ENCODE measurements around the gene TIAM2. TPM values are rescaled to one million over a fixed set of nuclear protein-coding genes. Genes with fewer than 3 reads are reported as not detected.

The TIAM2 gene
- total and polyA plus RNA-seq, 2 experiments from 2014 or later, result 14.2 to 24.4 TPM

DNA sequence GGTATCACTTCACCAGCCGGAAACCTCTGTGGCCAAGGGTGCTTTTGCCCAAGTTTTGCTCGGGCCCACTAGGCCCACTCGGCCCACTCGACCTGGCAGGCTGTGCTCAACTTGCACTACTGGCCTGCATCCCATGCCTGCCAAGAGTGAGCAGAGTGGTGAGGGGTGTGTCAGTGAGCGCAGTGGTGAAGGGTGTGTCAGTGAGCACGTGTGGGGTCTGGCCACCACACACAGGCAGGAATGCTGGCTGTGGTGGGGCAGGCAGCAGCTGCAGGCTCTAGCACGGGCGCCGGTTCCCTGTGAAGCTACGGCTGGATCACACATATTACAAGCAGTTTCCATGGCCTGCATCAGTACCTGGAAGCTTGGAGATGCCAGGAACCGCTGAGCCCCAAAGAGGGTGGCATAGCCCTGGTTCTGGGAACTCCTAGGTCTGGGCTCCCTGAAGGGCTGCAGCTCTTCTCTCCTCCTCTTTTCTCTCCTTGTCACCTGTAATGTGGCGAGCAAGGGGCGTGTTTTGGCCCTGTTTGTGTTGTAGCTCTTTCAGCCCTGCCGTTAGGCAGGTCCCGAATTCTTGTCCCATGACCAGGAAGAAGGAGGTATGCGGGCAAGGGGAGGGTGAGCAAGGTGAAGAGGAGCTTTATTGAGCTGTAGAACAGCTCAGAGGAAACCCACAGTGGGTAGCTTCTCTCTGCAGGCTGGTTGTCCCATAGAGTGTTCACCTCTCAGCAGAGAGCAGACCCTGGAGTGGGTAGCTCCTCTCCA is 217.7 kb downstream of the TIAM2 start (continued):
- TF ChIP-seq, protein P1, sequence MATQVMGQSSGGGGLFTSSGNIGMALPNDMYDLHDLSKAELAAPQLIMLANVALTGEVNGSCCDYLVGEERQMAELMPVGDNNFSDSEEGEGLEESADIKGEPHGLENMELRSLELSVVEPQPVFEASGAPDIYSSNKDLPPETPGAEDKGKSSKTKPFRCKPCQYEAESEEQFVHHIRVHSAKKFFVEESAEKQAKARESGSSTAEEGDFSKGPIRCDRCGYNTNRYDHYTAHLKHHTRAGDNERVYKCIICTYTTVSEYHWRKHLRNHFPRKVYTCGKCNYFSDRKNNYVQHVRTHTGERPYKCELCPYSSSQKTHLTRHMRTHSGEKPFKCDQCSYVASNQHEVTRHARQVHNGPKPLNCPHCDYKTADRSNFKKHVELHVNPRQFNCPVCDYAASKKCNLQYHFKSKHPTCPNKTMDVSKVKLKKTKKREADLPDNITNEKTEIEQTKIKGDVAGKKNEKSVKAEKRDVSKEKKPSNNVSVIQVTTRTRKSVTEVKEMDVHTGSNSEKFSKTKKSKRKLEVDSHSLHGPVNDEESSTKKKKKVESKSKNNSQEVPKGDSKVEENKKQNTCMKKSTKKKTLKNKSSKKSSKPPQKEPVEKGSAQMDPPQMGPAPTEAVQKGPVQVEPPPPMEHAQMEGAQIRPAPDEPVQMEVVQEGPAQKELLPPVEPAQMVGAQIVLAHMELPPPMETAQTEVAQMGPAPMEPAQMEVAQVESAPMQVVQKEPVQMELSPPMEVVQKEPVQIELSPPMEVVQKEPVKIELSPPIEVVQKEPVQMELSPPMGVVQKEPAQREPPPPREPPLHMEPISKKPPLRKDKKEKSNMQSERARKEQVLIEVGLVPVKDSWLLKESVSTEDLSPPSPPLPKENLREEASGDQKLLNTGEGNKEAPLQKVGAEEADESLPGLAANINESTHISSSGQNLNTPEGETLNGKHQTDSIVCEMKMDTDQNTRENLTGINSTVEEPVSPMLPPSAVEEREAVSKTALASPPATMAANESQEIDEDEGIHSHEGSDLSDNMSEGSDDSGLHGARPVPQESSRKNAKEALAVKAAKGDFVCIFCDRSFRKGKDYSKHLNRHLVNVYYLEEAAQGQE (IDR thresholded peaks at IDR 0.05; ENCODE audit: unreplicated experiment), result no peak
- TF ChIP-seq NANOG (IDR thresholded peaks at IDR 0.05; ENCODE audit: borderline replicate concordance) (no peak), POLR2AphosphoS5 (IDR thresholded peaks at IDR 0.05; ENCODE audit: low read depth) (no peak), EZH2phosphoT487 (IDR thresholded peaks at IDR 0.05; ENCODE audit: unreplicated experiment) (no peak), CREB1 (CRISPR knock-in tag; IDR thresholded peaks at IDR 0.05; ENCODE audit: low read depth) (no peak)
- TF ChIP-seq, protein P2, sequence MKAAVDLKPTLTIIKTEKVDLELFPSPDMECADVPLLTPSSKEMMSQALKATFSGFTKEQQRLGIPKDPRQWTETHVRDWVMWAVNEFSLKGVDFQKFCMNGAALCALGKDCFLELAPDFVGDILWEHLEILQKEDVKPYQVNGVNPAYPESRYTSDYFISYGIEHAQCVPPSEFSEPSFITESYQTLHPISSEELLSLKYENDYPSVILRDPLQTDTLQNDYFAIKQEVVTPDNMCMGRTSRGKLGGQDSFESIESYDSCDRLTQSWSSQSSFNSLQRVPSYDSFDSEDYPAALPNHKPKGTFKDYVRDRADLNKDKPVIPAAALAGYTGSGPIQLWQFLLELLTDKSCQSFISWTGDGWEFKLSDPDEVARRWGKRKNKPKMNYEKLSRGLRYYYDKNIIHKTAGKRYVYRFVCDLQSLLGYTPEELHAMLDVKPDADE (IDR thresholded peaks at IDR 0.05), result no peak

DNA sequence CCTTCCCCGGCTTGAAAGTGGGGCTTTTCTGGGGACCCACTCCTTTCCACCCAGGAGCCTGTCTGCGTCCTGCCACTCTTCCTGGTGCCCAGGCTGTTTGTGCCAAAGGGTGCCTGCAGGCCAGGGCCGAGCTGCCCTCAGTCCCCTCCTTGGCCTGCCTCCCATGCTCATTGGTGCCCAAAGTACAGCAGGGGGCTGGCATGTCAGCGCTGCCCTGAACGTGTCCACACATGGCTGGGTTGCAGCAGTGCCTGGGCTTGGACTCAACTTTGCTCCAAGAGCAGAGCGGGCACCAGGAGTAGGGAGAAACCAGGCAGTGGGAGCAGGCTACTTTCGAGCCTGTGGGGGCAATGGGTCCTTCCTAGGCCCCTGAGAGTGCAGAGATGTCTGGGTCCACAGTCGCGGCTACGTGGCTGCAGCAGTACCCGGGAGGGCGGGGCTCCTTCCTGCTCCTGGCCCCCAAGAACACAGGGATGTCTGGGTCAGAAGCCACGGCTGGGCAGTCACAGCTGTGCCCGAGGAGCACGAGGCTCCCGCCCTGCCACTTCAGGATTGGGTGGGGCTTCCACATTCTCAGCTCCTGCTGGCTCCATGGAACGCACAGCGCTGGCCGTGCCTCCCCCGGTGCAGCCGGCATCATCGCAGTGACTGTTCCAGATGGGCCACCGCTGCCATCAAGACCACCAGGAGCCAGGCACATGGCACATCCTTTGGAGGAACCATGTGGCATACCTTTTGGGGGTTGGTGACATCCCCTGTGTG is 218.7 kb downstream of the TIAM2 start:
- Histone ChIP-seq H3F3A (replicated peaks; ENCODE audit: low read depth) (no peaks in the 10 kb centered on the region), H3K4me1 (ENCODE audit: insufficient read depth) (peaks cover 5% of the 10 kb centered on the region; the same call in 1 of the 2 replicates), H2AFZ (no peak overlapping the region), H3K36me3 (ENCODE audit: insufficient read depth) (peaks cover 3% of the 10 kb centered on the region; the same call in 1 of the 2 replicates), H3K9me2 (ENCODE audit: insufficient read depth) (no peaks in the 10 kb centered on the region), H3K27me3 (ENCODE audit: insufficient read depth) (no peaks in the 10 kb centered on the region), H3K79me2 (replicated peaks; ENCODE audit: insufficient read depth) (no peaks in the 10 kb centered on the region), H3K27ac (ENCODE audit: low read depth) (no peak overlapping the region), H3K4me3 (no peak overlapping the region), H4K20me1 (replicated peaks; ENCODE audit: insufficient read depth) (no peaks in the 10 kb centered on the region), H3K4me2 (no peak overlapping the region)
- Mint-ChIP-seq H3K27ac (no peak overlapping the region), H3K36me3 (ENCODE audit: low read depth) (peaks cover 28% of the 10 kb centered on the region), H3K4me3 (no peak overlapping the region), H3K9me3 (peaks cover 9% of the 10 kb centered on the region; the same call in 1 of the 3 replicates), H3K4me1 (peaks cover 19% of the 10 kb centered on the region), H3K27me3 (ENCODE audit: insufficient read depth, low read depth, poor library complexity) (peaks cover 4% of the 10 kb centered on the region)
- TF ChIP-seq JUNB (IDR thresholded peaks at IDR 0.05; ENCODE audit: unreplicated experiment) (no peak), ZNF114 (CRISPR knock-in tag; IDR thresholded peaks at IDR 0.05) (no peak), EZH2phosphoT487 (IDR thresholded peaks at IDR 0.05; ENCODE audit: unreplicated experiment) (no peak), CREB1 (CRISPR knock-in tag; IDR thresholded peaks at IDR 0.05; ENCODE audit: low read depth) (no peak), ZNF331 (CRISPR knock-in tag; IDR thresholded peaks at IDR 0.05; ENCODE audit: low read depth) (no peak)
- TF ChIP-seq, protein P3, sequence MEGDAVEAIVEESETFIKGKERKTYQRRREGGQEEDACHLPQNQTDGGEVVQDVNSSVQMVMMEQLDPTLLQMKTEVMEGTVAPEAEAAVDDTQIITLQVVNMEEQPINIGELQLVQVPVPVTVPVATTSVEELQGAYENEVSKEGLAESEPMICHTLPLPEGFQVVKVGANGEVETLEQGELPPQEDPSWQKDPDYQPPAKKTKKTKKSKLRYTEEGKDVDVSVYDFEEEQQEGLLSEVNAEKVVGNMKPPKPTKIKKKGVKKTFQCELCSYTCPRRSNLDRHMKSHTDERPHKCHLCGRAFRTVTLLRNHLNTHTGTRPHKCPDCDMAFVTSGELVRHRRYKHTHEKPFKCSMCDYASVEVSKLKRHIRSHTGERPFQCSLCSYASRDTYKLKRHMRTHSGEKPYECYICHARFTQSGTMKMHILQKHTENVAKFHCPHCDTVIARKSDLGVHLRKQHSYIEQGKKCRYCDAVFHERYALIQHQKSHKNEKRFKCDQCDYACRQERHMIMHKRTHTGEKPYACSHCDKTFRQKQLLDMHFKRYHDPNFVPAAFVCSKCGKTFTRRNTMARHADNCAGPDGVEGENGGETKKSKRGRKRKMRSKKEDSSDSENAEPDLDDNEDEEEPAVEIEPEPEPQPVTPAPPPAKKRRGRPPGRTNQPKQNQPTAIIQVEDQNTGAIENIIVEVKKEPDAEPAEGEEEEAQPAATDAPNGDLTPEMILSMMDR (conservative IDR thresholded peaks at IDR 0.05; ENCODE audit: low read depth in 2 of 2), result no peak
- TF ChIP-seq, protein P2 (IDR thresholded peaks at IDR 0.05), result no peak
- TF ChIP-seq, protein P1 (IDR thresholded peaks at IDR 0.05; ENCODE audit: unreplicated experiment), result no peak
- DNase-seq (ENCODE audit: low spot score), result no peak
- ATAC-seq, result no peak
